H1 (cell line): ENCODE results near the gene ATXN7. TPM values are rescaled to one million over a fixed set of nuclear protein-coding genes. Genes with fewer than 3 reads are reported as not detected.

ENCODE experiments used
- BRCA1 ChIP-seq: IDR thresholded peaks from 2 replicates; pipeline ENCODE4 v1.6.1; 2012; ENCODE audit warnings: low read depth, low read length, improper control_type of control experiment
- CBX5 ChIP-seq: fragments of 300-800, 300-1000 bp; sonication (generic); IDR thresholded peaks from 2 replicates; pipeline ENCODE4 v1.7.1; 2016; ENCODE audit warnings: antibody characterized with exemption, low read length, low read depth
- EGR1 ChIP-seq: IDR thresholded peaks from 2 replicates; pipeline ENCODE4 v1.6.1; 2011; ENCODE audit warnings: low read depth, low read length, borderline replicate concordance
- EP300 ChIP-seq, 2 experiments: IDR thresholded peaks; 1 replicate in 1 of 2; 2 replicates in 1 of 2; pipeline ENCODE4 v1.6.1; 2011 to 2012; ENCODE audit warnings: low read depth in 2 of 2, low read length in 2 of 2, mild to moderate bottlenecking in 2 of 2, borderline replicate concordance in 1 of 2, inconsistent platforms in 1 of 2, moderate library complexity in 1 of 2
- EZH2 ChIP-seq: fragments of 200-600 bp; sonication (generic); IDR thresholded peaks from 2 replicates; pipeline ENCODE4 v1.7.1; 2012; ENCODE audit warnings: low read depth, mild to moderate bottlenecking, moderate library complexity, low read length, inconsistent platforms; ENCODE audit not compliant: severe bottlenecking
- GABPA ChIP-seq: IDR thresholded peaks from 2 replicates; pipeline ENCODE4 v1.6.1; 2011; ENCODE audit warnings: mild to moderate bottlenecking, low read length, moderate library complexity, borderline replicate concordance; ENCODE audit not compliant: insufficient read depth
- GTF2F1 ChIP-seq: IDR thresholded peaks from 2 replicates; pipeline ENCODE4 v1.6.1; 2012; ENCODE audit warnings: low read depth, low read length, improper control_type of control experiment, borderline replicate concordance
- KDM1A ChIP-seq: fragments of 200-600, 300-600 bp; sonication (generic); IDR thresholded peaks from 2 replicates; pipeline ENCODE4 v1.7.1; 2016; ENCODE audit warnings: mild to moderate bottlenecking, low read length, borderline replicate concordance
- KDM4A ChIP-seq: IDR thresholded peaks from one replicate; pipeline ENCODE4 v1.7.1; 2012; ENCODE audit warnings: low read depth, mild to moderate bottlenecking, moderate library complexity, low read length, inconsistent platforms; ENCODE audit not compliant: severe bottlenecking
- RAD21 ChIP-seq, 2 experiments: IDR thresholded peaks in 1 of 2; conservative IDR thresholded peaks in 1 of 2; 2 replicates each; pipeline ENCODE4 v1.6.1; 2011; ENCODE audit warnings: low read depth in 2 of 2, low read length in 2 of 2, improper control_type of control experiment in 1 of 2, inconsistent platforms in 1 of 2, mild to moderate bottlenecking in 1 of 2, moderate library complexity in 1 of 2
- RNF2 ChIP-seq: fragments of 200-900, 300-1000 bp; sonication (generic); IDR thresholded peaks from 2 replicates; pipeline ENCODE4 v1.7.1; 2016; ENCODE audit warnings: borderline replicate concordance, low read depth, mild to moderate bottlenecking, antibody characterized with exemption, low read length; ENCODE audit not compliant: poor library complexity, severe bottlenecking; ENCODE audit errors: missing control alignments
- SP2 ChIP-seq: IDR thresholded peaks from 2 replicates; pipeline ENCODE4 v1.6.1; 2012; ENCODE audit warnings: mild to moderate bottlenecking, low read length, inconsistent platforms
- SUZ12 ChIP-seq: fragments of 200-600 bp; sonication (generic); IDR thresholded peaks from 2 replicates; pipeline ENCODE4 v1.6.1; 2012; ENCODE audit warnings: mild to moderate bottlenecking, inconsistent platforms, low read length, moderate library complexity, mixed read lengths
- YY1 ChIP-seq: IDR thresholded peaks from 2 replicates; pipeline ENCODE4 v1.6.1; 2011; ENCODE audit warnings: low read depth, mild to moderate bottlenecking, low read length
- polyA plus RNA-seq, 7 experiments: library from polyadenylated mRNA; depleted of rRNA in 3 of 7; stranded (reverse) in 5 of 7; unstranded in 2 of 7; fragments of >200 nt in 5 of 7; fragments of 200-250 nt in 2 of 7; gene quantifications; 1 replicate in 5 of 7; 2 replicates in 1 of 7; 4 replicates in 1 of 7; pipeline versions ENCODE4 v1.2.1 to v1.2.3, GENCODE V29; 2011 to 2013; ENCODE audit warnings: missing spikeins in 2 of 7, mixed read lengths in 2 of 7
- total RNA-seq: library from RNA; stranded (reverse); fragmentation: NEBNext Ultra II Directional; extraction: Animal tissue kit (Norgen Biotek cat#: 25700); gene quantifications from 2 replicates; pipeline ENCODE4 v1.2.1, GENCODE V29; 2021

Gene ATXN7
- total and polyA plus RNA-seq, 2 of the 8 experiments (the other 6 are each of a cell fraction or from before 2014, with no cell fraction given): 15.5 to 16.8 TPM

DNA sequence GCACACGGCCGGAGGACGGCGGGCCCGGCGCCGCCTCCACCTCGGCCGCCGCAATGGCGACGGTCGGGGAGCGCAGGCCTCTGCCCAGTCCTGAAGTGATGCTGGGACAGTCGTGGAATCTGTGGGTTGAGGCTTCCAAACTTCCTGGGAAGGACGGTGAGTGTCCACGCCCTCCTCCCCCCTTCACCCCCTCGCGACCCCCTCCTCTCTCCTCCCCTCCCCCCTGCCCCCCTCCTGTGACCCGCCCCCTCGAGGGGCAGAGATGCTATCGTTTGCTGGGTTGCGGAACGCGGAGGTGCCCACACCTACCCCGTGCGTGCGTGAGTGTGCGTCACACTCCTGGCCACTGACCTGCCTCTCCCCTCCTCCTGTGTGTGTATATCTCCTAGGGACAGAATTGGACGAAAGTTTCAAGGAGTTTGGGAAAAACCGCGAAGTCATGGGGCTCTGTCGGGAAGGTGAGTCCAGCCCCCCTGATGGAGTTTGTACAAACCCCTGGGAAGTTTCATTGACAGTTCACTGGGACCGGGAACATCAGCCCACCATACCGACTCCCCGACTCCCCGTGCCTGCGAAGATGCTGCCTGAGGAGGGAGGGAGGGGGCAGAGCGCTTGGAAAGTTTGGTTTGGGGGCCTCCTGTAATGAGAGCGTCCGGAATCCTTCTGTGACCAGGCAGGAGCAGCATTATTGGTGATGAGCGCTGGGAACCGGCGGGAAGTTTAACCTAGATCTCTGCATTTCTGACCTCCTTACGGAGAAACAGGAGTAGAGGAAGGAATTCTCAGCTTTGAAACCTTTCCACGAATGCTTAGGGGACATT is 49.3 kb downstream of the ATXN7 start (continued):
- TF ChIP-seq EP300 (IDR thresholded peaks at IDR 0.05; ENCODE audit: borderline replicate concordance in 1 of 2, low read depth in 2 of 2, low read length in 2 of 2) (no peak), RAD21 (IDR thresholded peaks at IDR 0.05 in 1 of 2, conservative IDR thresholded peaks at IDR 0.05 in 1 of 2; ENCODE audit: low read depth in 2 of 2, low read length in 2 of 2) (no peak), BRCA1 (no peak), CBX5 (no peak), RNF2 (no peak), EGR1 (no peak), KDM1A (0 out of 2 replicates have a peak, but pooled peaks have one; percentile 20), SP2 (no peak), EZH2 (no peak), GTF2F1 (no peak), SUZ12 (0 out of 2 replicates have a peak, but pooled peaks have one; percentile 5), KDM4A (peak; percentile 40), YY1 (peak; percentile 12; the same call in 1 of the 2 replicates), GABPA (no peak)
